ENCODE data around the gene FSTL4.

DNA sequence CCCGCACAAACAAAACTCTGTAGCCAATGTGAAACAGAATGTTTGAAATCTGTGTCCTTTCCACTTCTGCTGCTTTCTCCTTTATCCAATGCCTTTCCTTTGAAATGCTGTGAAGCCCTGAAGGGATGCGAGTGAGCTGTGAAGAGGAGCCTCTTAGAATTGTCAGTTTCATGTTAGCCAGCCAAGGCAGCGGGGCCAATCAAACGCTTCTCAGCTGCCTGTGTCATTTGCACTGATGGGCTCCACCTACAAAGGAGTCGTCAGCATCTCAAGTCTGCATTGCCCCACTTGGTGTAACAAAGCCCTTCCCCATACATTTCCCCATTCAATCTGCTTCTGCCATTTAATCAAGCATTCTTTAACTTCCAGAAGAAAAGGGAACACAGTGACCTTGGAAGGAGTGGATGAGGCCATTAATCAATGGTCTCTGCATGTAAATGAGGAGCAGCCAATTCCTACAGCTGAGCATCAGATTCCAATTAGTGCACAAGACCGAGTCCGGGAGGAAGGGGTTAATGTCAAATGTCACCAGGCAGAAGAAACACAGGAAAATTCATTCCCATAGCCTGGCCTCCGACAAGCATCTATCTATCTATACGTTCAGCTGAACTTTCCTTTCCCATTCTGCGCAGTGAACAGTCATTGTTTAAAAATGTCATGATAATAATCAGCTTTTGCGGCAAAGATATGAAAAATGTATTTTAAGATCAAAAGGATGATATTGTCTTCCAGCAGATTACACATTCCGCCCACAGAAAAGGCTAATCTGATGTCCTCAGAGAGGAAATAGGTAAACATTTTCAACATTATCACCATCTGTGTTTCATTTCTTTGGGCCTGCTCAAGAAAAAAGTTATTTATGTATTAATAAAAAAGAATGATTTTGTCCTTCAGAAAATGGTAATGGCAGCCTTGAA lies 154.6 kb downstream of the FSTL4 start:
- TF ChIP-seq EZH2 (IDR thresholded peaks at IDR 0.05; ENCODE audit: borderline replicate concordance, insufficient read depth, low read depth, low read length, poor library complexity, severe bottlenecking): no peak
- TF ChIP-seq, protein P1, sequence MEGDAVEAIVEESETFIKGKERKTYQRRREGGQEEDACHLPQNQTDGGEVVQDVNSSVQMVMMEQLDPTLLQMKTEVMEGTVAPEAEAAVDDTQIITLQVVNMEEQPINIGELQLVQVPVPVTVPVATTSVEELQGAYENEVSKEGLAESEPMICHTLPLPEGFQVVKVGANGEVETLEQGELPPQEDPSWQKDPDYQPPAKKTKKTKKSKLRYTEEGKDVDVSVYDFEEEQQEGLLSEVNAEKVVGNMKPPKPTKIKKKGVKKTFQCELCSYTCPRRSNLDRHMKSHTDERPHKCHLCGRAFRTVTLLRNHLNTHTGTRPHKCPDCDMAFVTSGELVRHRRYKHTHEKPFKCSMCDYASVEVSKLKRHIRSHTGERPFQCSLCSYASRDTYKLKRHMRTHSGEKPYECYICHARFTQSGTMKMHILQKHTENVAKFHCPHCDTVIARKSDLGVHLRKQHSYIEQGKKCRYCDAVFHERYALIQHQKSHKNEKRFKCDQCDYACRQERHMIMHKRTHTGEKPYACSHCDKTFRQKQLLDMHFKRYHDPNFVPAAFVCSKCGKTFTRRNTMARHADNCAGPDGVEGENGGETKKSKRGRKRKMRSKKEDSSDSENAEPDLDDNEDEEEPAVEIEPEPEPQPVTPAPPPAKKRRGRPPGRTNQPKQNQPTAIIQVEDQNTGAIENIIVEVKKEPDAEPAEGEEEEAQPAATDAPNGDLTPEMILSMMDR (IDR thresholded peaks at IDR 0.05): no peak

All from B cell (primary cell).